Mesendoderm (in vitro differentiated cells): ENCODE data around the gene SSBP3.

Source experiments
- DNase-seq: peaks from one replicate; pipeline ENCODE4 v3.0.0; 2013
- H2AK5ac ChIP-seq: 2 replicates; pipeline ENCODE4 v1.6.1; 2013; ENCODE audit warnings: low read length, inconsistent platforms
- H2BK120ac ChIP-seq: 2 replicates; pipeline ENCODE4 v1.6.1; 2013; ENCODE audit warnings: low read depth, mild to moderate bottlenecking, low read length, moderate library complexity, mixed read lengths
- H2BK15ac ChIP-seq: replicated peaks from 2 replicates; pipeline ENCODE4 v1.6.1; 2013; ENCODE audit warnings: low read depth, mild to moderate bottlenecking, moderate library complexity
- H2BK5ac ChIP-seq: 2 replicates; pipeline ENCODE4 v1.6.1; 2013; ENCODE audit warnings: low read length, inconsistent platforms
- H3K18ac ChIP-seq: 2 replicates; pipeline ENCODE4 v1.6.1; 2013; ENCODE audit warnings: mild to moderate bottlenecking, low read length, mixed read lengths
- H3K23ac ChIP-seq: one replicate; pipeline ENCODE4 v1.6.1; 2013; ENCODE audit warnings: low read length
- H3K27ac ChIP-seq: 2 replicates; pipeline ENCODE4 v1.5.1; 2013; ENCODE audit warnings: low read depth, mild to moderate bottlenecking, inconsistent platforms, low read length, moderate library complexity
- H3K27me3 ChIP-seq: 2 replicates; pipeline ENCODE4 v1.6.1; 2013; ENCODE audit warnings: low read length, control low read depth, mild to moderate bottlenecking, inconsistent platforms; ENCODE audit not compliant: insufficient read depth, poor library complexity
- H3K36me3 ChIP-seq: 2 replicates; pipeline ENCODE4 v1.6.1; 2013; ENCODE audit warnings: low read length, inconsistent platforms; ENCODE audit not compliant: control insufficient read depth, insufficient read depth
- H3K4ac ChIP-seq: one replicate; pipeline ENCODE4 v1.6.1; 2013; ENCODE audit warnings: low read depth, mild to moderate bottlenecking, low read length, moderate library complexity
- H3K4me1 ChIP-seq: 2 replicates; pipeline ENCODE4 v1.6.1; 2013; ENCODE audit warnings: low read depth, low read length, inconsistent platforms; ENCODE audit not compliant: control insufficient read depth
- H3K4me2 ChIP-seq: 2 replicates; pipeline ENCODE4 v1.6.1; 2013; ENCODE audit warnings: low read length
- H3K4me3 ChIP-seq: 2 replicates; pipeline ENCODE4 v1.5.1; 2013; ENCODE audit warnings: mild to moderate bottlenecking, low read length
- H3K56ac ChIP-seq: one replicate; pipeline ENCODE4 v1.6.1; 2013; ENCODE audit warnings: low read length
- H3K79me1 ChIP-seq: 2 replicates; pipeline ENCODE4 v1.6.1; 2013; ENCODE audit warnings: low read length, inconsistent platforms
- H3K79me2 ChIP-seq: 2 replicates; pipeline ENCODE4 v1.6.1; 2013; ENCODE audit warnings: mild to moderate bottlenecking, low read length; ENCODE audit not compliant: control insufficient read depth, insufficient read depth
- H3K9ac ChIP-seq: 2 replicates; pipeline ENCODE4 v1.6.1; 2013; ENCODE audit warnings: low read length, inconsistent platforms
- H4K5ac ChIP-seq: one replicate; pipeline ENCODE4 v1.6.1; 2013; ENCODE audit warnings: low read length
- H4K8ac ChIP-seq: one replicate; pipeline ENCODE4 v1.6.1; 2013; ENCODE audit warnings: low read depth, mild to moderate bottlenecking, control low read depth, low read length, moderate library complexity
- WGBS: extraction: QIAGEN DNeasy Blood & Tissue Kit; methylation state at CpG from one replicate; pipeline ENCODE4 v1.1.7; 2013; ENCODE audit warnings: low lambda C conversion rate, missing lambda C conversion rate; ENCODE audit not compliant: insufficient coverage; ENCODE audit errors: extremely low coverage; 5-methylcytosine and 5-hydroxymethylcytosine counted together

The SSBP3 gene

GRCh38 chr1:54416435-54416834 is 10.2 kb upstream of the SSBP3 start:
- Histone ChIP-seq H2AK5ac (peak overlapping the region; percentile 6), H3K27ac (no peak overlapping the region), H3K36me3 (no peaks in the 10 kb centered on the region), H3K79me1 (no peaks in the 10 kb centered on the region), H3K4me3 (no peak overlapping the region), H3K56ac (no peak overlapping the region), H3K18ac (no peak overlapping the region), H3K27me3 (no peaks in the 10 kb centered on the region), H2BK15ac (no peak overlapping the region), H3K79me2 (no peaks in the 10 kb centered on the region), H3K23ac (no peak overlapping the region), H2BK120ac (no peak overlapping the region), H2BK5ac (no peak overlapping the region), H4K5ac (no peak overlapping the region), H3K4ac (no peak overlapping the region), H4K8ac (no peak overlapping the region), H3K4me1 (peaks cover 6% of the 10 kb centered on the region), H3K4me2 (no peak overlapping the region), H3K9ac (no peak overlapping the region)
- no peak for DNase-seq
- WGBS: no CpG with 5 or more reads among the region's 8 CpGs

- Histone ChIP-seq H4K5ac (no peak overlapping the region), H3K27ac (no peak overlapping the region), H2BK15ac (no peak overlapping the region), H3K79me1 (no peaks in the 10 kb centered on the region), H3K23ac (no peak overlapping the region), H2BK5ac (no peak overlapping the region), H3K4me3 (no peak overlapping the region), H3K79me2 (no peaks in the 10 kb centered on the region), H4K8ac (no peak overlapping the region), H3K36me3 (no peaks in the 10 kb centered on the region), H2BK120ac (no peak overlapping the region), H3K56ac (no peak overlapping the region), H3K4me1 (peaks cover 5% of the 10 kb centered on the region), H2AK5ac (no peak overlapping the region), H3K9ac (no peak overlapping the region), H3K18ac (no peak overlapping the region), H3K4me2 (no peak overlapping the region), H3K4ac (no peak overlapping the region), H3K27me3 (no peaks in the 10 kb centered on the region)
- DNase-seq: no peak
- WGBS: no CpG with 5 or more reads among the region's 9 CpGs
Measured at GRCh38 chr1:54415991-54416390, 9.8 kb upstream of the SSBP3 start.

GRCh38 chr1:54415533-54415932 is 9.3 kb upstream of the SSBP3 start:
- H3K79me1 ChIP-seq: no peaks in the 10 kb centered on the region
- no peak overlapping the region for H3K18ac ChIP-seq
- no peak overlapping the region for H4K8ac ChIP-seq
- peaks cover 2% of the 10 kb centered on the region for H3K4me1 ChIP-seq
- no peaks in the 10 kb centered on the region for H3K36me3 ChIP-seq
- no peak overlapping the region for H2BK120ac ChIP-seq
- H3K56ac ChIP-seq: no peak overlapping the region
- WGBS: no CpG with 5 or more reads among the region's 3 CpGs
- no peaks in the 10 kb centered on the region for H3K27me3 ChIP-seq
- no peak overlapping the region for H3K23ac ChIP-seq
- H3K4me2 ChIP-seq: no peak overlapping the region
- no peak overlapping the region for H2BK5ac ChIP-seq
- H3K4ac ChIP-seq: no peak overlapping the region
- H2AK5ac ChIP-seq: no peak overlapping the region
- H3K27ac ChIP-seq: no peak overlapping the region
- no peak for DNase-seq
- H3K9ac ChIP-seq: no peak overlapping the region
- no peak overlapping the region for H4K5ac ChIP-seq
- H3K4me3 ChIP-seq: no peak overlapping the region
- H3K79me2 ChIP-seq: no peaks in the 10 kb centered on the region
- no peak overlapping the region for H2BK15ac ChIP-seq

GRCh38 chr1:54413732-54414131 is 7.5 kb upstream of the SSBP3 start:
- Histone ChIP-seq H3K18ac (no peak overlapping the region), H3K36me3 (no peaks in the 10 kb centered on the region), H2BK5ac (no peak overlapping the region), H2AK5ac (no peak overlapping the region), H4K5ac (no peak overlapping the region), H3K79me2 (no peaks in the 10 kb centered on the region), H3K27ac (no peak overlapping the region), H4K8ac (no peak overlapping the region), H3K79me1 (no peaks in the 10 kb centered on the region), H3K4me2 (no peak overlapping the region), H3K9ac (no peak overlapping the region), H3K56ac (no peak overlapping the region), H2BK120ac (no peak overlapping the region), H3K23ac (no peak overlapping the region), H3K4me1 (peaks cover 13% of the 10 kb centered on the region), H3K4ac (no peak overlapping the region), H3K4me3 (no peak overlapping the region), H3K27me3 (no peaks in the 10 kb centered on the region), H2BK15ac (no peak overlapping the region)
- DNase-seq: no peak
- no CpG with 5 or more reads among the region's 4 CpGs for WGBS

GRCh38 chr1:54413295-54413694 is 7.1 kb upstream of the SSBP3 start:
- no peak overlapping the region for H2BK15ac ChIP-seq
- no peak overlapping the region for H4K5ac ChIP-seq
- H3K4me1 ChIP-seq: peaks cover 16% of the 10 kb centered on the region
- H4K8ac ChIP-seq: no peak overlapping the region
- no peak overlapping the region for H2BK5ac ChIP-seq
- no peaks in the 10 kb centered on the region for H3K79me2 ChIP-seq
- DNase-seq: no peak
- H3K18ac ChIP-seq: no peak overlapping the region
- no peak overlapping the region for H3K4ac ChIP-seq
- H3K36me3 ChIP-seq: no peaks in the 10 kb centered on the region
- no peak overlapping the region for H3K4me3 ChIP-seq
- H2AK5ac ChIP-seq: no peak overlapping the region
- no peaks in the 10 kb centered on the region for H3K27me3 ChIP-seq
- H3K79me1 ChIP-seq: no peaks in the 10 kb centered on the region
- H3K9ac ChIP-seq: no peak overlapping the region
- no peak overlapping the region for H2BK120ac ChIP-seq
- WGBS: no CpG with 5 or more reads among the region's 2 CpGs
- H3K27ac ChIP-seq: no peak overlapping the region
- H3K4me2 ChIP-seq: no peak overlapping the region
- H3K23ac ChIP-seq: no peak overlapping the region
- peak overlapping the region; percentile 0 for H3K56ac ChIP-seq

GRCh38 chr1:54410359-54410758 is 4.2 kb upstream of the SSBP3 start:
- no CpG with 5 or more reads among the region's 9 CpGs for WGBS
- Histone ChIP-seq H2AK5ac (peak overlapping the region; percentile 77), H3K79me2 (peaks cover 1% of the 10 kb centered on the region), H3K27ac (peak overlapping the region; percentile 6), H2BK5ac (peak overlapping the region; percentile 95), H2BK120ac (no peak overlapping the region), H3K79me1 (no peaks in the 10 kb centered on the region), H3K4me3 (no peak overlapping the region), H3K4me1 (peaks cover 21% of the 10 kb centered on the region), H3K23ac (no peak overlapping the region), H3K4ac (peak overlapping the region; percentile 6), H4K5ac (no peak overlapping the region), H3K4me2 (no peak overlapping the region), H3K27me3 (no peaks in the 10 kb centered on the region), H2BK15ac (no peak overlapping the region), H3K9ac (peak overlapping the region; percentile 6), H3K36me3 (no peaks in the 10 kb centered on the region), H4K8ac (no peak overlapping the region), H3K18ac (peak overlapping the region; percentile 13), H3K56ac (peak overlapping the region; percentile 49)
- no peak for DNase-seq
